Panc1 (cell line): Measurements from ENCODE around the gene PIGR. TPM values are rescaled to one million over a fixed set of nuclear protein-coding genes. Genes with fewer than 3 reads are reported as not detected.

Experiments
- ATAC-seq: fragments of 200-7000 bp; cut with Tn5 transposase; 2 replicates; pipeline ENCODE4 v1.9.1; 2020; ENCODE audit warnings: mild to moderate bottlenecking, moderate library complexity
- BruUV-seq: library from RNA; stranded (reverse); fragments of 400-500 nt; replicated peaks from 2 replicates; lab custom pipeline; 2021; lab: Mats Ljungman, UMichigan
- CTCF ChIA-PET: fragments of 300-600 bp; sonication (Branson Sonifier 250); formaldehyde crosslinking; loops from one replicate; lab custom pipeline; 2022; ENCODE audit warnings: antibody characterized with exemption; lab: Charles Lee
- POLR2A ChIA-PET: fragments of 300-600 bp; sonication (Branson Sonifier 250); formaldehyde crosslinking; loops from one replicate; lab custom pipeline; 2022; ENCODE audit warnings: antibody characterized with exemption; lab: Charles Lee
- DNase-seq: peaks from one replicate; pipeline ENCODE4 v3.0.0-alpha.2; 2010; ENCODE audit warnings: low read depth, low spot score
- H3K27ac ChIP-seq: 2 replicates; pipeline ENCODE4 v1.5.1; 2011; ENCODE audit warnings: mild to moderate bottlenecking, low read length, inconsistent platforms
- H3K27me3 ChIP-seq: fragments of 200-500 bp; sonication (Bioruptor generic); 2 replicates; pipeline ENCODE4 v1.6.0; 2014; ENCODE audit warnings: low read length, inconsistent platforms; ENCODE audit not compliant: control insufficient read depth, insufficient read depth
- H3K36me3 ChIP-seq: fragments of 200-500 bp; sonication (Bioruptor generic); 2 replicates; pipeline ENCODE4 v1.5.1; 2014; ENCODE audit warnings: inconsistent platforms, mild to moderate bottlenecking, low read length, moderate library complexity; ENCODE audit not compliant: control insufficient read depth, insufficient read depth
- H3K4me1 ChIP-seq: 2 replicates; pipeline ENCODE4 v1.5.1; 2011; ENCODE audit warnings: inconsistent platforms, mild to moderate bottlenecking, low read length, moderate library complexity; ENCODE audit not compliant: control insufficient read depth, insufficient read depth
- H3K4me3 ChIP-seq, 2 experiments: 2 replicates each; pipeline ENCODE4 v1.5.1; 2011 to 2012; ENCODE audit warnings: low read depth in 2 of 2, low read length in 2 of 2, mild to moderate bottlenecking in 2 of 2, inconsistent platforms in 1 of 2, moderate library complexity in 1 of 2
- H3K9me3 ChIP-seq: fragments of 200-500 bp; sonication (Bioruptor generic); 2 replicates; pipeline ENCODE4 v1.5.1; 2014; ENCODE audit warnings: low read depth, mild to moderate bottlenecking, inconsistent platforms, low read length, moderate library complexity; ENCODE audit not compliant: control insufficient read depth, insufficient read depth
- CTCF ChIP-seq: fragments of 450-650 bp; IDR thresholded peaks from 2 replicates; pipeline ENCODE4 v1.5.1; 2017; ENCODE audit warnings: mild to moderate bottlenecking
- POLR2AphosphoS5 ChIP-seq: IDR thresholded peaks from 2 replicates; pipeline ENCODE4 v1.6.1; 2012; ENCODE audit warnings: mild to moderate bottlenecking, low read depth, low read length, moderate library complexity
- REST ChIP-seq, 2 experiments: IDR thresholded peaks; 2 replicates each; pipeline ENCODE4 v1.6.1; 2011 to 2012; ENCODE audit warnings: low read depth in 2 of 2, control low read depth in 1 of 2, low read length in 1 of 2, mild to moderate bottlenecking in 1 of 2, moderate library complexity in 1 of 2; ENCODE audit not compliant: insufficient read depth in 1 of 2
- SIN3A ChIP-seq: IDR thresholded peaks from 2 replicates; pipeline ENCODE4 v1.6.1; 2012; ENCODE audit warnings: low read depth, mild to moderate bottlenecking, low read length, moderate library complexity, borderline replicate concordance; ENCODE audit not compliant: insufficient read depth
- TCF7L2 ChIP-seq: IDR thresholded peaks from 2 replicates; pipeline ENCODE4 v1.6.1; 2011; ENCODE audit warnings: mild to moderate bottlenecking, low read depth, low read length, inconsistent platforms
- in situ Hi-C: cut with HindIII; loops from 2 replicates; pipeline ENCODE4 v1.10.0; 2016; ENCODE audit warnings: low sequenced_read_pairs, low pct_unique_long_range_greater_than_20kb
- intact Hi-C: fragments of 100-400 bp; cut with micrococcal nuclease; formaldehyde crosslinking; loops from one replicate; pipeline ENCODE4 v1.10.0; 2022; ENCODE audit not compliant: unreplicated experiment
- total RNA-seq: library from RNA; stranded (reverse); gene quantifications from one replicate; pipeline ENCODE4 v1.2.1, GENCODE V29; 2021; ENCODE audit not compliant: unreplicated experiment

PIGR gene
- total RNA-seq, 1 experiment from 2014 or later, result 1.4 TPM

DNA sequence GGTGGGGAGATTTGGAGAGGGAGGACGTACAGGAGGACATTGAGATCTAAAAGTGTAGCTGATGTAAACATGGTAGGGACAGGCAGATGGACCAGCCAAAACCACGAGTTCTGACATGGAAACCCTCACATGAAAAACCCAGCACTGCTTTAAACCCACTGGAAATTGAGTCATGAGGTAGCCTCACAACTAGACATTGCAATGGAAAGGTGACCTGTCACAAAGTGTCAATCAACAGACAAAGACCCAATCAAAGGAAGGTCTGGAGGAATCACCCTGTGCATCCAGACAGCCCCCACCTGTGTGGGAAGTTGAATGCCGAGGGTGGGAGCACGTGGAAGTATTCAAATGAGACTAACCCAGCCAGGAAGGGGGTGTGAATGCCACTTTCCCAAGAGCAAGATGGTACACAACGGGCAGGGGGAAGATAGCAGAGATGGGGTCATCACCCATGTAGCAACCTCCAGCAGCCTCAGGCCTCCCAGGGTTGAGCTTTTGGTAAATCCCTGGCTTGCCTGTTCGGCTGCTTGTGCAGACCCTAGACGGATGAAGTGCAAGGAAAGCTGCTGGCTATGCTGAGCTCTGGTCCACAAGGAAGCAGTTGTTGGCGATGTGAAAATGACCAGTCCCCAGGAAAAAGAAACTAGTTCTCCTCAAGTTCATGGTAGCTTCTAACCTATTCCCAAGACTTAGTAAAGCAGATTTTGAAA, 30.1 kb downstream of the PIGR start:
- intact Hi-C loops (loop anchor here (10.0 kb wide), 1 partner anchor 281 kb away; the partner anchor contains the start of gene DYRK3), in situ Hi-C loops (no loop called here)
- Histone ChIP-seq H3K4me1 (no peaks in the 10 kb centered on the region), H3K9me3 (no peaks in the 10 kb centered on the region), H3K27me3 (peaks cover 4% of the 10 kb centered on the region; the same call in 1 of the 2 replicates), H3K36me3 (no peaks in the 10 kb centered on the region), H3K27ac (no peak overlapping the region), H3K4me3 (no peak overlapping the region)
- TF ChIP-seq TCF7L2, result no peak
- ChIA-PET POLR2A (no interaction called here), CTCF (no interaction called here)
- ATAC-seq, result no peak
- no TSS peak for BruUV-seq
- DNase-seq, result no peak

- Histone ChIP-seq H3K36me3 (no peaks in the 10 kb centered on the region), H3K27ac (no peak overlapping the region), H3K27me3 (peaks cover 12% of the 10 kb centered on the region), H3K9me3 (no peaks in the 10 kb centered on the region), H3K4me1 (no peaks in the 10 kb centered on the region), H3K4me3 (no peak overlapping the region)
- BruUV-seq, result no TSS peak
- TF ChIP-seq SIN3A (no peak), TCF7L2 (no peak), POLR2AphosphoS5 (no peak), REST (IDR thresholded peaks at IDR 0.05; ENCODE audit: insufficient read depth in 1 of 2, low read depth in 2 of 2, low read length in 1 of 2) (no peak), CTCF (no peak)
- CTCF ChIA-PET, result no interaction called here
- POLR2A ChIA-PET, result no interaction called here
- ATAC-seq (no peak), DNase-seq (no peak)
- in situ Hi-C loops, result no loop called here
- intact Hi-C loops, result loop anchor here (10.0 kb wide), 1 partner anchor 280 kb away; the partner anchor contains the start of gene DYRK3
These were observed 31.1 kb downstream of the PIGR start for GRCh38 chr1:206915030-206915735.
